Measurements from ENCODE around the gene TMEM198. TPM values are rescaled to one million over a fixed set of nuclear protein-coding genes. Genes with fewer than 3 reads are reported as not detected.

The TMEM198 gene, protein sequence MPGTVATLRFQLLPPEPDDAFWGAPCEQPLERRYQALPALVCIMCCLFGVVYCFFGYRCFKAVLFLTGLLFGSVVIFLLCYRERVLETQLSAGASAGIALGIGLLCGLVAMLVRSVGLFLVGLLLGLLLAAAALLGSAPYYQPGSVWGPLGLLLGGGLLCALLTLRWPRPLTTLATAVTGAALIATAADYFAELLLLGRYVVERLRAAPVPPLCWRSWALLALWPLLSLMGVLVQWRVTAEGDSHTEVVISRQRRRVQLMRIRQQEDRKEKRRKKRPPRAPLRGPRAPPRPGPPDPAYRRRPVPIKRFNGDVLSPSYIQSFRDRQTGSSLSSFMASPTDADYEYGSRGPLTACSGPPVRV
- total RNA-seq = 1 to 10 TPM in 3 of 4 donors, under 1 TPM in 1; 0.56 to 1.9 (median 1.4) TPM

DNA sequence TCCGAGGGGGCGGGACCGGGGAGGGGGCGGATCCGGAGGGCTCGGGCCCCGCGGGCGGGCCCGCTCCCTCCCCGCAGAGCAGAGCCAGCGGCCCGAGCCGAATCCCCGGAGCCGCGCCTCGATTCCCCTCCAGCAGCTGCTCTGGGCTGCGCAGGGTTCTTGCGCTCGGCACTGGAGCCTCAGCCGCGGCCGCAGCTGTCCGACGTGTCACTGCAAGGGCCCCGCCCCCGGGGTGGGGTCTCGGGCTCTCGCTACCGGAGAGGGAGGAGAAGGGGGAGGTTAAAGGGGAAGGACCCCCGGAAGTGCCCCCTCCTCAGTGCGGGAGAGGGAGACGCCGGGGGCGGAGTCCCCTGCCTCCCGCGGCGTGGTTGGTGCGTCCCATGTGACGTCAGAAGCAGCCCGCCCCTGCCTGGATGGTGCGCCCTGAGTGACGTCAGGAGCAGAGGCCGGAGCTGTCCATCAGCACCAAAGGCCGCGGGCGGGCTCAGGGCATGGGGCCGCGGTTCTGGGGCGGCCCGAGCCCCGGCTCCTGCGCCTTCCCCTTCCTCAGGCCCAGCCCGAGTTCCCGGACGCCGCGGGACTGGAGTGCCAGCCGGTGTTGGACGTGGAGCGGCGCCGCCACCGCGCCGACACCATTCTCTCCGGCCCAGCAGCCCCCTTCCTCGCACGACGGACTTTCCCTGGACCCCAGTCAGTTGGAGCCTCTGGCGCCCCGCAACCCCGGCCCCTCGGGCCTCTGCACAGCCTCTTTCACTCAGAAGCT is at the start of gene TMEM198, which contains the start of gene CHPF:
Gene TMEM198, plus strand, starts transcription at position 433 of the 763 bp plus-strand sequence. CDS start 700 bp downstream, outside the sequence.
Gene CHPF, minus strand, starts transcription at position 214 of the 763 bp plus-strand sequence. CDS start 271 bp downstream, outside the sequence.
- under 1% methylated on average over 15 of the region's 75 CpGs for WGBS
- H3K4me3 ChIP-seq = peak within 1 kb of the TSS; percentile 59
- TF ChIP-seq POLR2AphosphoS5 (IDR thresholded peaks at IDR 0.05) (peak in 1 of 3 donors; percentile 13), POLR2A (IDR thresholded peaks at IDR 0.05) (no peak)

DNA sequence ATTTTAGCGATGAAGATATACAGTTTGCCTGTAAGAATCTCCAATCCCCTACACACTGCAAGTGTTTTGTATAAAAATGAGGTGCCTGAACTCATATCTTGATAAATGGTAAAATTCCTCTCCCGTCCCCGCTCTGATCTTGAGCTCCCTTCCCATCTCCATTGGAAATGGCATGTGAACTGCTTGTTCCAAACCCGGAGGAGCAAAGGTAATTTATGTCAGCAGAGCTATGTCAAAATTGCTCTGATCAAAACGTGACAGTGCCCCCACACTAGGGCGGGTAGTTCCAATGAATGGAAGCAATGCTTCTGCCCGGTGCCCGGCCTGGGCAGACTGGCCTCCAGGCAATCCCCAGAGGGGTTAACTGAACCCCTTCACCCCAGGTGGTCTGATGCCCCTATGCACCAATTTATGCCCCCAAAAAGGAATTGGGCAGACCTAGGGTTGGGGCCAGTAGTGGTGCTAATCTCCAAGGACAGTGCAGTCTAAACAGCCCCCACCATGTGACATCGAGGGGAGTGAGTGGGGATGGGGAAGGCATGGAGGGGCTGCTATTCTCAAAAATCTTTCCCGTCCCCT is 48.8 kb upstream of the TMEM198 start:
- H3K36me3 ChIP-seq = no peaks in the 10 kb centered on the region
- H3K4me1 ChIP-seq = peaks cover 33% of the 10 kb centered on the region
- H3K4me3 ChIP-seq = no peak overlapping the region
- peaks cover 48% of the 10 kb centered on the region for H3K27me3 ChIP-seq
- no peak for DNase-seq (ENCODE audit: low spot score in 2 of 2)
- no peak overlapping the region for H3K27ac ChIP-seq
- WGBS = 18% methylated on average over 10 of the region's 10 CpGs
- no peaks in the 10 kb centered on the region for H3K9me3 ChIP-seq
- no peak for TF ChIP-seq POLR2A (IDR thresholded peaks at IDR 0.05)
- TF ChIP-seq, protein P1, sequence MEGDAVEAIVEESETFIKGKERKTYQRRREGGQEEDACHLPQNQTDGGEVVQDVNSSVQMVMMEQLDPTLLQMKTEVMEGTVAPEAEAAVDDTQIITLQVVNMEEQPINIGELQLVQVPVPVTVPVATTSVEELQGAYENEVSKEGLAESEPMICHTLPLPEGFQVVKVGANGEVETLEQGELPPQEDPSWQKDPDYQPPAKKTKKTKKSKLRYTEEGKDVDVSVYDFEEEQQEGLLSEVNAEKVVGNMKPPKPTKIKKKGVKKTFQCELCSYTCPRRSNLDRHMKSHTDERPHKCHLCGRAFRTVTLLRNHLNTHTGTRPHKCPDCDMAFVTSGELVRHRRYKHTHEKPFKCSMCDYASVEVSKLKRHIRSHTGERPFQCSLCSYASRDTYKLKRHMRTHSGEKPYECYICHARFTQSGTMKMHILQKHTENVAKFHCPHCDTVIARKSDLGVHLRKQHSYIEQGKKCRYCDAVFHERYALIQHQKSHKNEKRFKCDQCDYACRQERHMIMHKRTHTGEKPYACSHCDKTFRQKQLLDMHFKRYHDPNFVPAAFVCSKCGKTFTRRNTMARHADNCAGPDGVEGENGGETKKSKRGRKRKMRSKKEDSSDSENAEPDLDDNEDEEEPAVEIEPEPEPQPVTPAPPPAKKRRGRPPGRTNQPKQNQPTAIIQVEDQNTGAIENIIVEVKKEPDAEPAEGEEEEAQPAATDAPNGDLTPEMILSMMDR (IDR thresholded peaks at IDR 0.05) = peak in 1 of 2 donors; percentile 23

More for the DNA sequence above, at the start of gene TMEM198, which contains the start of gene CHPF:
- Histone ChIP-seq H3K27me3 (no peaks in the 10 kb centered on the region), H3K4me1 (peaks cover 26% of the 10 kb centered on the region), H3K27ac (peak within 1 kb of the TSS; percentile 81), H3K36me3 (peaks cover 23% of the 10 kb centered on the region), H3K9me3 (no peaks in the 10 kb centered on the region)
- peak; percentile 98 to 99 for DNase-seq (ENCODE audit: low spot score in 2 of 2)

DNA sequence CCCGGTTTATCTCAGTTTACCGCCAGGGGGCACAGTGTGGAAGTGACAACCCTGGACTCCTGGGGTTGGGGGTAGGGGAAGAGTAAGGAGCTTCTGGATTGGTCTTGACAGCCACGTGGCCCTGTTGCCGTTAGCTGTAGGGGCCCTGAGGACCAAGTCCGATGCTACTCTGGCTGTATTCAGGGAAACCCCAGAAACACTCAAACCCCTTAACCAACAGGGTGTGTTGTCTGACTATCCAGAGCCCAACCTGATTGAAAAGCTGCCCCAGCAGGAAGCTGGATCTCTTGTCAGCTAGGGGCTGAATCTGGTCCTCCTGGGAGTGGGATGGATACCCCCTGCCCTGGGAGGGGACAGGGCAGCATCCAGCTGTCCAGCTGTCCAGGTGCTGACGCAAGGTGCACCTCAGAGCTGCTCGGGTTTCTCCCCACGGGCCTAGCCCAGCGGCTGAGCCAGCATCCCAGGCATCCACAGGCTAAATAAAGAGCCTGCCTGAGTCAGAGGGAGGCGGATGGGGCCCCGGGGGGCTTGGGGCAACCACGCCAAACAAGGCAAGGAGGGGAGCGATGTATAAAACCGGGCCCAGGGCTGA is 48.2 kb upstream of the TMEM198 start:
- Histone ChIP-seq H3K36me3 (no peaks in the 10 kb centered on the region), H3K9me3 (no peaks in the 10 kb centered on the region), H3K4me3 (no peak overlapping the region), H3K27me3 (peaks cover 48% of the 10 kb centered on the region), H3K27ac (no peak overlapping the region), H3K4me1 (peaks cover 33% of the 10 kb centered on the region)
- WGBS = 3% methylated on average over 4 of the region's 14 CpGs
- TF ChIP-seq, protein P1 (IDR thresholded peaks at IDR 0.05) = peak in 1 of 2 donors; percentile 28
- TF ChIP-seq POLR2A (IDR thresholded peaks at IDR 0.05) = no peak
- no peak for DNase-seq (ENCODE audit: low spot score in 2 of 2)

DNA sequence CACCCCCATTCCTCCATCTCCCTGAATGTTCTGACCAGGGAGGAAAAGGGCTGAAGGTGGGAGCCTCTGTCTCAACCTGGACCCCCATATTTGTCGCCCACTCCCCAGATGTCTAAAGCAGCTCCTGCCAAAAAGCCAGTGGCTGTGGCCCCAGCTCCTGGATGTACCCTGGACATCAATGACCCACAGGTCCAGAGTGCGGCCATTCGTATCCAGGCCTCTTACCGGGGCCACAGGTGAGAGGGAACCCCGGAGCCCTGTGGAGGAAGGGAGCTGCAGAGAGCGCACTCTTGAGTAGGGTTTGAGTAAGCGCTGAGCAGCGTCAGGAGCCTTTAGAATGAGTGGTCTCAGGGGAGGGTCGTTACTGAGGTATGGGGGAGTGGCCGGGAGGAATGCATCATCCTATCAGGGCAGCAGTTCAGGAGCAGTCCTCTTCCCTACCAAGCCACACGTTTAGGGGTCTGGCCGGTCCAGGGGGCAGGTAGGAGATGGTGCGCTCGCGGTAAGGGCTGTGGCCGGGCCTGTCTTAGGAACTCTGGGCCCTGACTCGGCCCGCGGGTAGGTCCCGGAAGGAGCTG is 47.5 kb upstream of the TMEM198 start:
- no peak for DNase-seq (ENCODE audit: low spot score in 2 of 2)
- Histone ChIP-seq H3K4me3 (no peak overlapping the region), H3K9me3 (no peaks in the 10 kb centered on the region), H3K36me3 (no peaks in the 10 kb centered on the region), H3K4me1 (peaks cover 33% of the 10 kb centered on the region), H3K27me3 (peaks cover 48% of the 10 kb centered on the region), H3K27ac (no peak overlapping the region)
- 42% methylated on average over 12 of the region's 20 CpGs for WGBS
- TF ChIP-seq EP300 (IDR thresholded peaks at IDR 0.05) = no peak
- no peak for TF ChIP-seq POLR2A (IDR thresholded peaks at IDR 0.05)
- TF ChIP-seq, protein P1 (IDR thresholded peaks at IDR 0.05) = no peak
- TF ChIP-seq POLR2AphosphoS5 (IDR thresholded peaks at IDR 0.05) = no peak

DNA sequence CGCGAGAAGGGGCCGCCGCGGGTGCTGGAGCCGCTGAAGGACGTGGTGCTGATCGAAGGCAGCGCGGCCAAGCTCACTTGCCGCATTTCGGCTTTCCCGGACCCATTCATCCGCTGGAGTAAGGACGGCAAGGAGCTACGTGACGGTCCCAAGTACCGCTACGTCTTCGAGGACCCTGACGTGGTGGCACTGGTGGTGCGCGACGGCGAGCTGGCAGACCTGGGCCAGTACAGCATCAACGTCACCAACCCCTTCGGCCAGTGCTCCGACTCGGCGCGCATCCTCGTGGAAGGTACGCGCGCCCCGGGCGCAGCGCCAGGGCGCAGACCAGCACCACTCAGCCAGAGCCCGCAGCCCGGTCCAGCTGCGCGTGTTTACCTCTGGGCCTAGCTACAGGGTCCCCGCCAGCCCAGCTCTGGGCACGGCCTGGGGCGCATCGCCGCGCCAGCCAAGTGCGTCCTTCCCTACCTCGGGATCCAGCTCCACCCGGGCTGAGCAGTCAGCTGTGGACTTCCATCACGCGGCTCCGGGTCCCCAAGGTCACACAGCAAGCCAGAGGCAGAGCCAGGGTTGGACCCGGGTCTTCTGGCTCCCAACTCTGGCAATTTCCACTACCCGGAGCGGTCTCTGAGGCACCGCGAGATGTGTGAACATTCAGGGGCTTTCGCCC is 46.9 kb upstream of the TMEM198 start:
- WGBS = 39% methylated on average over 30 of the region's 61 CpGs
- Histone ChIP-seq H3K4me3 (peak overlapping the region; percentile 79), H3K27ac (no peak overlapping the region), H3K9me3 (no peaks in the 10 kb centered on the region), H3K36me3 (no peaks in the 10 kb centered on the region), H3K27me3 (peaks cover 48% of the 10 kb centered on the region), H3K4me1 (peaks cover 33% of the 10 kb centered on the region)
- TF ChIP-seq POLR2AphosphoS5 (IDR thresholded peaks at IDR 0.05) (no peak), EP300 (IDR thresholded peaks at IDR 0.05) (no peak), POLR2A (IDR thresholded peaks at IDR 0.05) (no peak)
- TF ChIP-seq, protein P1 (IDR thresholded peaks at IDR 0.05) = no peak
- no peak for DNase-seq (ENCODE audit: low spot score in 2 of 2)
